GM19035 (cell line): ENCODE data around the gene STAC2.
"Not testable (repeated sequence)": the region's sequence is repeated elsewhere in the genome, so short reads cannot be mapped to it uniquely, and the experiment has no call there.

Experiments used
- ATAC-seq: cut with Tn5 transposase; IDR thresholded peaks from one replicate; pipeline ENCODE4 v1.9.1; 2021; ENCODE audit not compliant: unreplicated experiment

STAC2 gene

GRCh38 chr17:39187152-39187830 is 38.5 kb downstream of the STAC2 start:
- no peak for ATAC-seq

- no peak for ATAC-seq
Observed at GRCh38 chr17:39186481-39187002, 39.2 kb downstream of the STAC2 start.

- no peak for ATAC-seq
Observed at GRCh38 chr17:39183720-39184119, 42.0 kb downstream of the STAC2 start.

- no peak for ATAC-seq
Observed at GRCh38 chr17:39183045-39183444, 42.7 kb downstream of the STAC2 start.

- ATAC-seq: no peak
Observed at GRCh38 chr17:39181303-39181702, 44.4 kb downstream of the STAC2 start.

GRCh38 chr17:39178536-39178935 is 47.2 kb downstream of the STAC2 start:
- ATAC-seq: no peak

GRCh38 chr17:39177256-39177655 is 48.5 kb downstream of the STAC2 start:
- ATAC-seq: no peak

GRCh38 chr17:39175695-39176093 is 50.1 kb downstream of the STAC2 start:
- ATAC-seq: no peak

- ATAC-seq: no peak
Observed at GRCh38 chr17:39174920-39175694, 50.6 kb downstream of the STAC2 start.

- ATAC-seq: no peak
Observed at GRCh38 chr17:39173526-39174274, 52.0 kb downstream of the STAC2 start.

- ATAC-seq: no peak
Observed at GRCh38 chr17:39173080-39173479, 52.7 kb downstream of the STAC2 start.

- ATAC-seq: no peak
Observed at GRCh38 chr17:39171933-39172332, 53.8 kb downstream of the STAC2 start.

GRCh38 chr17:39170558-39170957 is 55.2 kb downstream of the STAC2 start:
- no peak for ATAC-seq

GRCh38 chr17:39170109-39170508 is 55.6 kb downstream of the STAC2 start:
- ATAC-seq: no peak

- ATAC-seq: no peak
Observed at GRCh38 chr17:39169518-39169917, 56.2 kb downstream of the STAC2 start.

GRCh38 chr17:39169101-39169500 is 56.6 kb downstream of the STAC2 start:
- ATAC-seq: no peak

- ATAC-seq: not testable (repeated sequence)
Observed at GRCh38 chr17:39168503-39168902, 57.2 kb downstream of the STAC2 start.

- ATAC-seq: no peak
Observed at GRCh38 chr17:39167476-39167875, 58.3 kb downstream of the STAC2 start.

GRCh38 chr17:39166437-39167335 is 59.1 kb downstream of the STAC2 start:
- ATAC-seq: no peak

GRCh38 chr17:39165841-39166349 is 59.9 kb downstream of the STAC2 start, which contains the start of gene ARL5C:
Gene ARL5C, minus strand, starts transcription at chr17:39166161. Its CDS starts 401 bp downstream, at chr17:39165760.
- ATAC-seq: no peak
